Measurements from ENCODE around the gene ABCC3.

Gene ABCC3

DNA sequence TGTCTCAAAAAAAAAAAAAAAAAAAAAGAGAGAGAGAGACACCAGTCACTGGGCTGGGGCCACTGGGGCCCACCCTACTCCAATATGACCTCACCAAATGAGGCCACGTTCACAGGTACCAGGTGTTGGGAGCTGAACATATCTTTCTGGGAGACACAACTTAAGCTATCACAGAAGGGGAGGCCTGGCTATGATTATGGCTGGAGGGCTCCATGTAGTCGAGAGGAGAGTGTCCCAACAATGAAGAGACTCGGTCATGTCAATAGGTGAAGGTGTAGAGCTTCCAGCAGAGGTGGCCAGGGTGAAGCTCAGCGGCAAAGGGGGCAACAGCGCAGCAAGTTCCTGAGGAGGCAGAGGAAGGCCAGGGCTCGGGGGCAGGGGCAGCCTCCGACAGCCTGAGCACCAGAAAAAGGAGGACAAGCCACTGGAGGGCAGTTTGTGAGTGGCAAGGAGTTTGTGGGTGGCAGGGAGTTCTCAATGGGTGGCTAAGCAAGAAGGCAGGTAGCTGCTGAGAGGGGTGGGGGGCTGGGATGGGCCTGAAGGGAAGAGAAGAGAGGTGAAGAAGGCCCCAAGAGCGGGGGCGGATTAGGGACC is 28.0 kb downstream of the ABCC3 start:
- DNase-seq (ENCODE audit: insufficient read length, low spot score) (no peak), FAIRE-seq (no peak)
- TF ChIP-seq, protein P1, sequence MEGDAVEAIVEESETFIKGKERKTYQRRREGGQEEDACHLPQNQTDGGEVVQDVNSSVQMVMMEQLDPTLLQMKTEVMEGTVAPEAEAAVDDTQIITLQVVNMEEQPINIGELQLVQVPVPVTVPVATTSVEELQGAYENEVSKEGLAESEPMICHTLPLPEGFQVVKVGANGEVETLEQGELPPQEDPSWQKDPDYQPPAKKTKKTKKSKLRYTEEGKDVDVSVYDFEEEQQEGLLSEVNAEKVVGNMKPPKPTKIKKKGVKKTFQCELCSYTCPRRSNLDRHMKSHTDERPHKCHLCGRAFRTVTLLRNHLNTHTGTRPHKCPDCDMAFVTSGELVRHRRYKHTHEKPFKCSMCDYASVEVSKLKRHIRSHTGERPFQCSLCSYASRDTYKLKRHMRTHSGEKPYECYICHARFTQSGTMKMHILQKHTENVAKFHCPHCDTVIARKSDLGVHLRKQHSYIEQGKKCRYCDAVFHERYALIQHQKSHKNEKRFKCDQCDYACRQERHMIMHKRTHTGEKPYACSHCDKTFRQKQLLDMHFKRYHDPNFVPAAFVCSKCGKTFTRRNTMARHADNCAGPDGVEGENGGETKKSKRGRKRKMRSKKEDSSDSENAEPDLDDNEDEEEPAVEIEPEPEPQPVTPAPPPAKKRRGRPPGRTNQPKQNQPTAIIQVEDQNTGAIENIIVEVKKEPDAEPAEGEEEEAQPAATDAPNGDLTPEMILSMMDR (IDR thresholded peaks at IDR 0.05; ENCODE audit: insufficient read depth, missing control alignments), result no peak

DNA sequence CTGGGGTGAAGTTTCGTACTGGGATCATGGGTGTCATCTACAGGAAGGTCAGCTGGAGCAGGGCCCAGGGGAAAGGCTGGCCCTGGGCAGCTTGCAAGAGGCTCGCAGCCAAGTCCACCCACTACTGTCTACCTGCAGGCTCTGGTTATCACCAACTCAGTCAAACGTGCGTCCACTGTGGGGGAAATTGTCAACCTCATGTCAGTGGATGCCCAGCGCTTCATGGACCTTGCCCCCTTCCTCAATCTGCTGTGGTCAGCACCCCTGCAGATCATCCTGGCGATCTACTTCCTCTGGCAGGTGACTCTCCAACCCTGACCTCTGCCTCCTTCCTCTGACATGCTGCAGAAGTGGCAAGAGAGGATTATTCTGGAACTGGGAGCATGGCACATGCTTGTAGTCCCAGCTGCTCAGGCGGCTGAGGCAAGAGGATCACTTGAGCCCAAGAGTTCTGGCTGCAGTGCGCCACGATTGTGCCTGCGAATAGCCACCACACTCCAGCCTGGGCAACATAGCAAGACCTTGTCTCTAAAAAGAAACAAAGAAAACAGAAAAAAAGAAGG is 29.2 kb downstream of the ABCC3 start:
- no peak for FAIRE-seq
- TF ChIP-seq, protein P1 (IDR thresholded peaks at IDR 0.05; ENCODE audit: insufficient read depth, missing control alignments), result no peak
- no peak for DNase-seq (ENCODE audit: insufficient read length, low spot score)

DNA sequence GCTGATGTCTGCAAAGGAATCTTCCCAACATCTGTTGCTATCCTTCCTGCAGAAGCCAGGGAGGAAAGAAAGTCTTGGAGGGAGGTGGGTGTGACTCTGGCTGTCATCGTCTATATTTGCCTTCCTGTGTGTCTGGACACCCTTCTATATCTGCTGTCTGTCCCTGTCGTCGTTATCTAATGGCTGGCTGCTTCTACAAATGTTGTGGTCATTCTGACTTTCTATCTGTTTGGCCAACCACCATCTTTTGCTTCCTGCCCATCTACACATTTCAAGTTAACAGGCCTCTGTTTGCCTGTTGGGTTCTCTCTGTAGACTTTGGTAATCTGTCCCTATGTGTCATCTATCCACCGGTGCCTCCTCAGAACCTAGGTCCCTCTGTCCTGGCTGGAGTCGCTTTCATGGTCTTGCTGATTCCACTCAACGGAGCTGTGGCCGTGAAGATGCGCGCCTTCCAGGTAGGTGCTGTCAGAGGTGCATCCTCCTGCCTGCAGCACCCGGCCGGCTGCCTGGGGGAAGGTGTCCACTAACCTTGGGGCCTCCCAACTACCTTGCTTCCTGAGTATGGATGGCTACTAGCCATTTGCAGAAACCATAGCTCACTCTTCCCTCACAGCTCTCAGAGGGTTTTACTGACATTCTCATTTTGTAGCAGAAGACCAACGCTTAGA is 30.2 kb downstream of the ABCC3 start:
- no peak for FAIRE-seq
- TF ChIP-seq, protein P1 (IDR thresholded peaks at IDR 0.05; ENCODE audit: insufficient read depth, missing control alignments), result no peak
- DNase-seq (ENCODE audit: insufficient read length, low spot score), result no peak

DNA sequence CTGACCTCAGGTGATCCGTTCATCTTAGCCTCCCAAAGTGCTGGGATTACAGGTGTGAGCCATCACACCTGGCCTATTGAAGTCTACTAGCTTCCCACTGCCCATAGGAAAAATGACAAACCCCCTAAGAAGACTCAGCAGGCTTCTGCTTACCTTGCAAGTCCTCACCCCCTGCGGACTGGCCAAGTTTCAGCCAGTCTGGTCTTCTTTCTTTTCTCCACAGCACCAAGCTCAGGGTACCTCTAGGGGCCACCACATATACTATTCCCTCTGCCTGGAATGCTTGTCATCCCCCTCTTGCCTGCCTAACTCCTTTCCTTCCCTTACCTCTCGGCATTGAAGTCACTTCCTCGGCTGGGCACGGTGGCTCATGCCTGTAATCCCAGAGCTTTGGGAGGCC is 31.2 kb downstream of the ABCC3 start:
- no peak for FAIRE-seq
- DNase-seq (ENCODE audit: insufficient read length, low spot score), result no peak
- TF ChIP-seq, protein P1 (IDR thresholded peaks at IDR 0.05; ENCODE audit: insufficient read depth, missing control alignments), result no peak

DNA sequence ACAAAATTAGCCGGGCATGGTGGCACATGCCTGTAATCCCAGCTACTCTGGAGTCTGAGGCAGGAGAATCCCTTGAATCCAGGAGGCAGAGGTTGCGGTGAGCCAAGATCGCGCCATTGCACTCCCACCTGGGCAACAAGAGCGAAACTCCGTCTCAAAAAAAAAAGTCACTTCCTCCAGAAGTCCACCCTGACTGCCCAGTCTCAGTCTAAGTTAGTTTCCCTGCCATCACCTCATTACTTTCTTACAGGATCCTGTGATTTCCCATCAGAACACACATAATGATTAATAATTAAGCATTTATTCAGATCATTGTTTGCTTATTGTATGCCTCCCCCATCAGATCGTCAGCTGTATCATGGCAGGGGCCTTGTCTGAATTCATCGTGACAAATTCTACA is 31.6 kb downstream of the ABCC3 start:
- DNase-seq (ENCODE audit: insufficient read length, low spot score), result no peak
- FAIRE-seq, result no peak
- TF ChIP-seq, protein P1 (IDR thresholded peaks at IDR 0.05; ENCODE audit: insufficient read depth, missing control alignments), result no peak

- DNase-seq (ENCODE audit: insufficient read length, low spot score) (no peak), FAIRE-seq (no peak)
- TF ChIP-seq, protein P1 (IDR thresholded peaks at IDR 0.05; ENCODE audit: insufficient read depth, missing control alignments), result no peak
Observed at GRCh38 chr17:50667259-50668024, 32.8 kb downstream of the ABCC3 start.
